ENCODE results near the gene REST. TPM values are rescaled to one million over a fixed set of nuclear protein-coding genes. Genes with fewer than 3 reads are reported as not detected.

REST gene
- polyA plus RNA-seq, 1 donor from 2014 or later: 114 TPM

DNA sequence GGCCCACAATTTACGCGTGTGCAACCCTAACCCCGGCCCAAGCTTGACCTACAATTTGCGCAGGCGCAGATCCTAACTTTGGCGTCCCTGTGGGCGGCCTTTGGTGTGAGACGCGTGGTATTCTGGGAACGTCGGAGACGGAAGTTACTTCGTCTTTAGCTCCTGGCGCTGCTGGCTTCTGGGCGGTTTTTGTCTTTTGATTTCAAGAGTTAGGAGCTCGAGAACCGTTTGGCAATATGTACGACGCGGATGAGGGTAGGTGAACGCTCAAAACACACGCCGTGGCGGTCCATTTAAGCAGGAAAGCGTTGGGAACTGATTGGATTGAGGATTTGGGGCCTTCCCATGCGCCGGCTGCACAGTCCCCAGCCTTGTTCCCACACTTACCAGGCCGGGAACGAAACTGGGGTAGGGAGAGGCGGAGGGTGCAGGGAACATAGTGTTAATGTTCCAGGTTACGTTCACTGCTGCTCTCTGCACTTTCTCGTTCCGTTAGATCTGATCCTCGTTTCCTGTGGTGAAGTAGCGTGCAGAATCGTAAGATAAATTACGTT is 71.1 kb downstream of the REST start, which contains the start of gene POLR2B:
Gene POLR2B (plus strand): TSS at position 147 of the 554 bp plus-strand sequence. CDS start 90 bp downstream, at position 237.
- H3K36me3 Mint-ChIP-seq: peaks cover 9% of the 10 kb centered on the region
- H3K9me3 Mint-ChIP-seq: no peaks in the 10 kb centered on the region
- peaks cover 35 to 42% (median 38%) of the 10 kb centered on the region in 3 donors for H3K4me1 Mint-ChIP-seq
- no peaks in the 10 kb centered on the region for H3K27me3 Mint-ChIP-seq
- H3K27ac Mint-ChIP-seq: peak within 1 kb of the TSS; percentile 97 to 99 (median 98)
- H3K4me3 Mint-ChIP-seq: peak within 1 kb of the TSS; percentile 94 to 100 (median 99)

DNA sequence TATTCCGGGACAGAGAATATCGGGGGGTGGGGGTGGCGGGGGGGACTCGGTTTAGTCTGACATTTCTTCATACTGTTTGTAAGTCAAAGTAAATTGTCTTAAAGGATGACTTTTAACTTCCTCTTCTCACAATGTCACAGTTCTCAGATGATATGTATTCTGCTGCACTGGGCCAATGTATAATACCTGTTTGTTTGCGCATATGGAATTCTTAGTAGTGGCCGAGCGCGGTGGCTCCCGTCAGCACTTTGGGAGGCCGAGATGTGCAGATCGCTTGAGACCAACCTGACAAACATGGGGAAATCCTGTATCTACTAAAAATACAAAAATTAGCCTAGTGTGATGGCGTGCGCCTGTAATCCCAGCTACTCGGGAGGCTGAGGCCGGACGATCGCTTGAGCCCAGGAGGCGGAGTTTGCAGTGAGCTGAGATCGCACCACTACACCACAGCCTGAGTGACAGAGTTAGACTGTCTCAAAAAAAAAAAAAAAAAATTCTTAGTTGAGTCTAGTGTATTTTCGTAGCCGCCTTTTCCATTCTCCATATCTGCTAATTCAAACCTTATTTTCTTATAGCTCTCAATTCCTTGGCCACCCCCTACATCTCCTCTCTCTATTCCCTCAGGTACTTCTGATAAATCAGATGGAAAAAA is 71.8 kb downstream of the REST start:
- peak overlapping the region; percentile 94 to 100 (median 99) for H3K4me3 Mint-ChIP-seq
- H3K4me1 Mint-ChIP-seq: peaks cover 36 to 38% (median 38%) of the 10 kb centered on the region in 3 donors
- peak overlapping the region; percentile 97 to 99 (median 98) for H3K27ac Mint-ChIP-seq
- no peaks in the 10 kb centered on the region for H3K9me3 Mint-ChIP-seq
- no peaks in the 10 kb centered on the region for H3K27me3 Mint-ChIP-seq
- peaks cover 6% of the 10 kb centered on the region for H3K36me3 Mint-ChIP-seq

DNA sequence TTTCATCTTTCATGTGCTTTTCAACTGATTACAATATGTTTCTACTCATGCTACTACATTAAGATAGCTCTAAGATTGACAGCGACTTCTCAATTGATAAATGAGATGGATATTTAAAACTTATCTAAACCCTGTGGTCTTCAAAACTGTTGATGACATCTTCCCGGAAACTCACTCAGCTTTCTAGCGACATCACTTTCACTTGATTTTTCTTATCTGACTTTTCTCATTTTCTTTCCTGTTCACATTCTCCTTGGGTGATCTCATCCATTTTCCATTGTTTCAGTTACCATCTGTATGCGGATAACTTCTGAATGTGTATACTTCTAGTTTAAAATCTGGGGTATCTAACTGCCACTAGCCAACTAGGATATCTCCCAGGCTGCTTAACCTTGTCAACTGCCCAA is 74.1 kb downstream of the REST start:
- peaks cover 8% of the 10 kb centered on the region for H3K36me3 Mint-ChIP-seq
- no peaks in the 10 kb centered on the region for H3K27me3 Mint-ChIP-seq
- peak overlapping the region in 2 of 4 donors; percentile 65 to 94 for H3K4me3 Mint-ChIP-seq
- H3K27ac Mint-ChIP-seq: peak overlapping the region in 2 of 3 donors; percentile 3 to 51
- peaks cover 30 to 38% (median 30%) of the 10 kb centered on the region in 3 donors for H3K4me1 Mint-ChIP-seq
- H3K9me3 Mint-ChIP-seq: no peaks in the 10 kb centered on the region

DNA sequence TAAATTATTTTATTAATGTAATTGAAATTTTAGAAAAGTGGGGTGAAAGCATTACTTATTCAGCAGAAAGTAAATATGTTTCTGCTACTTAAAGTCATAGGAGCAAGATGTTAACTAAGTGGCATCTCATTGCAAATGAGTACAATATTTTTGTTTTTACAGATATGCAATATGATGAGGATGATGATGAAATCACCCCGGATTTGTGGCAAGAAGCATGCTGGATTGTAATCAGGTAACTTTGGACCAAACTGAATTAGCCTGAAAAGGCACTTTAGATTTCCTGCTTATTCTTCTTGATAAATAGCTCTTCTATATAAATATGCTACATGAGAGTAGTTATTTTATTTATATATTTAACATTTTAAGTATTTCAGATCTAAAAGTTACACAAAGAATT is 78.5 kb downstream of the REST start:
- no peaks in the 10 kb centered on the region for H3K9me3 Mint-ChIP-seq
- H3K36me3 Mint-ChIP-seq: peaks cover 3% of the 10 kb centered on the region
- no peak overlapping the region for H3K27ac Mint-ChIP-seq
- no peak overlapping the region for H3K4me3 Mint-ChIP-seq
- no peaks in the 10 kb centered on the region for H3K27me3 Mint-ChIP-seq
- peaks cover 13 to 33% (median 22%) of the 10 kb centered on the region in 3 donors for H3K4me1 Mint-ChIP-seq

DNA sequence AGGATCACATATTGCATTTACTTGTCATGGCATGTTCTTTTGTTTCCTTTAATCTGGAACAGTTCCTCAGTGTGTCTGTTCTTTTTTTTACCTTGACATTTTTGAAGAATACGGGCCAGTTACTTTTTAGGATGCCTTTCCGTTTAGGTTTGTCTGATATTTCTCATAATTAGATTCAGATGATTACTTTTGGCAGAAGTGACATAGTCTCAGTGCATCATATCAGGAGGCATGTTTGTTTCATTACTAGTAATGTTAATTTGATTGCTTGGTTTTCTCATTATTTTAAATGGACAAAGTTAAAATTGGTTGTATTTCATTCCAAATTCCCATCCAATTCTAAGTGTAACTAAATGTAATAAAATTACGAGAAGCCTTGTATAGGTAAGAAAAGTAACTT is 79.3 kb downstream of the REST start:
- Mint-ChIP-seq H3K4me3 (no peak overlapping the region), H3K27me3 (no peaks in the 10 kb centered on the region), H3K4me1 (peaks cover 7 to 32% (median 15%) of the 10 kb centered on the region in 3 donors), H3K27ac (no peak overlapping the region), H3K9me3 (no peaks in the 10 kb centered on the region), H3K36me3 (peaks cover 3% of the 10 kb centered on the region)

DNA sequence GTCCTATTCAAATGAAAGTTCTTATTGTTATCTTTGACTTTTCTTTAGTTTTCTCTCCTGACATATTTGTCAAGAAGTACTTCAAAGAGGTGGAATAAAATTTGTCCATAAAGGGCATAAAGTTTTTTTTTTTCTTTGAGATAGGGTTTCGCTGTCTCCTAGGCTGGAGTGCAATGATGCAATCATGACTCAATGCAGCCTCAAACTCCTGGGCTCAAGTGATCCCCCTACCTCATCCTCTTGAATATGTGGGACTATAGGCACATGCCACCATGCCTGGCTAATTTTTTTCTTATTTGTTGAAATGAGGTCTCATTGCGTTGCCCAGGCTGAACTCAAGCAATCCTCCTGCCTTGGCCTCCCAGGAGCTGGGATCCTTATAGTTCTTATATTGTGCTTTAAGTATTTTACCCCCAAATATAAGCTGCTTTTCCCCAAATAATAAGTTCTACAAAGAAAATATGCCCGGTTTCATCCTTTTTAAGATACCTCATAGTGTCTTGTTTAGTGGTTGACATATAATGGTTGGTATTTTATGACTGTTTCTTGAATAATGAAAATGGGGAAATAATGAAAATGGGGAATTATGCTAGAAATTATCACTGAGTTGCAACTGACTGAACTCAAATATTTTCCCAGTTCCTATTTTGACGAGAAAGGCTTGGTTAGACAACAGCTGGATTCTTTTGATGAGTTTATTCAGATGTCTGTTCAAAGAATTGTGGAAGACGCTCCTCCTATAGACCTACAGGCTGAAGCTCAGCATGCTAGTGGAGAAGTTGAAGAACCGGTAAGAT is 82.6 kb downstream of the REST start:
- no peak overlapping the region for H3K4me3 Mint-ChIP-seq
- peaks cover 6% of the 10 kb centered on the region for H3K36me3 Mint-ChIP-seq
- H3K9me3 Mint-ChIP-seq: no peaks in the 10 kb centered on the region
- peaks cover 4 to 23% (median 6%) of the 10 kb centered on the region in 3 donors for H3K4me1 Mint-ChIP-seq
- H3K27me3 Mint-ChIP-seq: no peaks in the 10 kb centered on the region
- H3K27ac Mint-ChIP-seq: peak overlapping the region in 1 of 3 donors; percentile 14

DNA sequence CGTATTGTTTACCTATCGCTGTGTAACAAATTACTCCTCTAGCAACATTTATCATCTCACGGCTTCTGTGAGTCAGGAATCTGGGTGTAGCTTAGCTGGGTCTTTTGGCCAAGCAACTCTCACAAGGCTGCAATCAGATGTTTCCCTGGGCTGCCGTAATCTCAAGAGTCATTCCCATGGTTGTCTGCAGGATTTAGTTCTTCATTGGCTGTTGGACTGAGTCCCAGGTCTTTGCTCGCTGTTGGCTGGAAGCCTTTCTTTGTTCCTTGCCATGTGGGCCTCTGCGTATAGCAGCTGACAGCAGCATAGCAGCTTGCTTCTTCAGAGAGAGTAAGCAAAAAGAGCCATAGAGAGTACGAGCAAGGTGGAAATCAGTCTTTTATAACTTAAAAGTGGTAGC is 87.8 kb downstream of the REST start:
- Mint-ChIP-seq H3K27ac (no peak overlapping the region), H3K36me3 (peaks cover 5% of the 10 kb centered on the region), H3K4me1 (peaks cover 3 to 13% (median 8%) of the 10 kb centered on the region in 3 donors), H3K9me3 (no peaks in the 10 kb centered on the region), H3K27me3 (no peaks in the 10 kb centered on the region), H3K4me3 (no peak overlapping the region)

DNA sequence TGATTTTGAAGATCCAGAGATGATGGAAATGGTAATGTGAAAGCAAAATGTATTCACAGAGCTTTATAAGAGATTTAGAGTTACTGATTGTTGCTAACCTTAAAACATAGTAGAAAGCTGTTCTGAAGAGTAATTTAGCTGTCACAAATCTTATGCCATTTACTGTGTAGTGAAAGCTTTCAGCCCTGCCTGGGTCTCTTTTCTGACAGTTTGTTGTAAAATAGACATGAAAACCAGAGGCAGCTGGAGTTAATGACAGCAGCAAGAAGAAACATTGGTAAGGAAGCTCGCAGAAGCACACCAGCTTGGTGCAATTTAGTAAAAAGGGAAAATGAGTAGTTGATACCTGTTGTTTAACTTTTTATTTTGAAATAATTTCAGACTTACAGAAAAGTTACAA is 92.1 kb downstream of the REST start:
- H3K27me3 Mint-ChIP-seq: no peaks in the 10 kb centered on the region
- no peak overlapping the region for H3K4me3 Mint-ChIP-seq
- H3K4me1 Mint-ChIP-seq: peaks cover 0 to 5% (median 3%) of the 10 kb centered on the region in 3 donors
- H3K27ac Mint-ChIP-seq: no peak overlapping the region
- H3K36me3 Mint-ChIP-seq: peaks cover 6% of the 10 kb centered on the region
- no peaks in the 10 kb centered on the region for H3K9me3 Mint-ChIP-seq

DNA sequence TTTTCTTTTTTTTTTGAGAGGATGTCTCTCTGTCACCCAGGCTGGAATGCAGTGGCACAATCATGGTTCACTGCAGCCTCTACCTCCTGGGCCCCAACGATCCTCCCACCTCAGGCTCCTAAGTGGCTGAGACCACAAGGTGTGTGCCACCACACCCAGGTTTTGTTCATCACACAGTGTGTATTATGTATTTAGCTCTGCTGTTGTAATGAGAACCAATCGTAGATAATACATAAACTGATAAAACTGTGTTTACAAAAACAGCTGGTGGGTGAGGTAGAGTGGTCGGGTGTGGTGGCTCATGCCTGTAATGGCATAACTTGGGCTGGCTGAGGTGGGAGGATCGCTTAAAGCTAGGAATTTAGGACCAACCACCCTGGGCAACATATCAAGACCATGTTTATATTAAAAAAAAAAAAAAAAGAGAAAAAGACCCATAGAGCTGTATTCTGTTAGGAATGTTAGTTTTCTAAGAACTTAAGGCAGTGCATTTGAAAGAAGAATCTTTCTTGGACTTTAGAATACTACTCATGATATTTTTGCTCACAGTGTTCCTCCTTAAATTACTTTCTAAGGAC is 105.9 kb downstream of the REST start:
- Mint-ChIP-seq H3K4me3 (no peak overlapping the region), H3K9me3 (no peaks in the 10 kb centered on the region), H3K36me3 (peaks cover 2% of the 10 kb centered on the region), H3K4me1 (no peaks in the 10 kb centered on the region), H3K27ac (no peak overlapping the region), H3K27me3 (no peaks in the 10 kb centered on the region)

Other genes with a start within 250 kb of the REST start
- gene HOPX, start 226.6 kb upstream of the REST start, polyA plus RNA-seq: 84.2 TPM
- 7.1 TPM for gene SPINK2, start 86.2 kb upstream of the REST start, polyA plus RNA-seq
- 21.2 TPM for gene NOA1, start 69.7 kb downstream of the REST start, polyA plus RNA-seq
- 39.8 TPM for gene POLR2B, start 71.0 kb downstream of the REST start, polyA plus RNA-seq
- not detected for gene IGFBP7, start 202.5 kb downstream of the REST start, polyA plus RNA-seq